Iris pigment epithelial cell (primary cell): ENCODE measurements around the gene NUTM2B.
"Not testable (repeated sequence)": the region's sequence is repeated elsewhere in the genome, so short reads cannot be mapped to it uniquely, and the experiment has no call there.

Experiments
- DNase-seq: peaks from one replicate; pipeline ENCODE4 v3.0.0-alpha.2; 2011; ENCODE audit warnings: low read depth

Gene NUTM2B

GRCh38 chr10:79702927-79703326 is at the start of gene NUTM2B:
TSS of gene NUTM2B (plus strand) at chr10:79703227. CDS start at chr10:79703610, 383 bp downstream.
- not testable (repeated sequence) for DNase-seq

DNA sequence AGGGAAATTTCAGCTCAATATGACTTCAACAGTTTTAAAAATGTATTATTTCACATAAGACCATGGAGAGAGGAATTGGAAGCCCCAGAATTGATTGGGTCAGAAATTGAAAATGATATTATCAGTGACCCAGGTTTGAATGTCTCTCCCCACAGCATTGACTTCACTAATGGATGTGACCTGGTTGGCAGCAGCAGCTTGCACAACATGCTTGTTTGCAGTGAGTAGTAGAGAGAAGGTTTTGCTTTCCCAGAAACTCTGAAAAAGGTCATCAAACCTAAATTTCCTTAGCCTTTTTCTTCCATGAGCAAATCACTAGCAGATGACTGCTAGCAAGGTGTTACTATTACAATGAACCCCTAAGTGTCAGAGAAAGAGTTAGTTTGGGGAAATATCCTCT is 39.7 kb upstream of the NUTM2B start:
- not testable (repeated sequence) for DNase-seq

- not testable (repeated sequence) for DNase-seq
These were observed 38.3 kb upstream of the NUTM2B start for GRCh38 chr10:79664686-79665085.

GRCh38 chr10:79669248-79669788 is 33.7 kb upstream of the NUTM2B start:
- DNase-seq: not testable (repeated sequence)

DNA sequence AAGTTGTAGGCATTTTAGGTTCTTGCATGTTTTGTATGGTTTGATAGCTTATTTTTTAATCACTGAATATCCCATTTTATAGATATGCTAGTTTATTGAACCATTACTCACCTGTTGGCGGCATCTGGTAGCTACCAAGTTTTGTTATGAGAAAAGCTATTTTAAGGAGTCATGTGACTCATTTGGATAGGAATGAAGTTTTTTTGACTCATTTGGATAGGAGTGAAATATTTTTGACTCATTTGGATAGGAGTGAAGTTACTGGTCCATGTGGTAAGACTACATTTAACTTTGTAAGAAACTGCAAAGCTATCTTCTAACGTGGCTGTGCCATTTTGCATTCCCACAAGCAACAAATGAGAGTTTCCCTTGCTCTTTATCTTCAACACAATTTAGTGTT is 28.1 kb upstream of the NUTM2B start:
- DNase-seq: not testable (repeated sequence)

DNA sequence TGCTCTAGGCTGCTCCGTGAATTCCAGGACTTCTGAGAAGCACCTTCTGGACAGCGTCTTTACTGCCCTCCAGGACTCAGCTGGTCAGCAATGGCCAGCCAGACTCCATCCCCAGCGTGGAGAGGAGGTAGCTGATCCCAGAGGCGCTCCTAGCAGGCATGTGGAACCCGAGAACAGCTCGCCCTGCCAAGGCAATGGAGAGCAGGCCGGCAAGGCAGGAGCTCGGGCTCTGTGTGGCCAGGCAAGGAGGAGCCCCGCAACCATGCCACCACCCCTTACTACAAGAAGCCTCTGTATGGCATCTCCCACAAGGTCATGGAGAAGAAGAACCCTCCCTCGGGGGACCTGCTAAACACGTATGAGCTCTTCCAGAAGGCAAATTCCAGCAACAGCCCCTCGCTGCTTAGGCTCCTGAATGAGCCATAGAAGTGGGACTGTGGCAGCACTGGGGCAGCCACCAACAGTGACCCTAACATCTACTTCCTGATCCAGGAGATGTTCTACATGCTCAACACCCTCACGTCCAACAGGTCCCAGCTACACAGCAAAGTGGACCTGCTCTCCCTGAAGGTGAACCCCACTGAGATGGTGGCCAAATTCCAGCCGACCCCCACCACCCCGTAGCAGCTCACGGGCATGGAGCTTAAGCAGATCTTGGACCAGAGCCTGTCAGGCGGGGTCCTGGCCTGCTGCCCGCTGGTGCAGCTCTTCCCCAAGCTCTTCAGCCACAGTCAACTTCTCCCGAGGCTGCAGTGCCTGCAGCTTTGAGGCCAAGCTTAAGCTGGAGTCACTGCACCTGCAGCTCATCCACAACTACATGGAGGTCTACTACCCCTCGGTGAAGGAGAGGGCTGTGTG is 19.8 kb upstream of the NUTM2B start:
- DNase-seq: not testable (repeated sequence)

GRCh38 chr10:79683884-79684720 is 18.9 kb upstream of the NUTM2B start:
- DNase-seq: not testable (repeated sequence)

- DNase-seq: peak; percentile 28
These were observed 17.9 kb upstream of the NUTM2B start for GRCh38 chr10:79685044-79685685.

- not testable (repeated sequence) for DNase-seq
These were observed 16.4 kb upstream of the NUTM2B start for GRCh38 chr10:79686595-79686994.

GRCh38 chr10:79687406-79688150 is 15.4 kb upstream of the NUTM2B start:
- not testable (repeated sequence) for DNase-seq

DNA sequence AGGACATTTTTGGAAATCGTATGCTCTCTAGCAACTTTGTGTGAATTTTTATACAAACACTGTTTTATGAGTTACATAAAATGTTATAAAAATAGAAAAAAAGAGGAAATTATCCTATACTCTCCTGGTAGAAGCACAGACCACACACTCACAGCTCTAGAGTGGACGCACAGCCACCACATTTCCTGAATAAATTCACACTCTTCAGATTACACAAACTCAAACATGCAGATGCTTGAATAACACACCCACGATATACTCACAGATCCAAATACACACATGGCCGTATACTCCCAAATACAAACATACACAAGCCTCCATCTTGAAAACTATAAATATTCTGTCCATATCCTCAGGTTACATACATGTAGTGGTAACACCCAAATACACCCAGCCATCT is 14.2 kb upstream of the NUTM2B start:
- not testable (repeated sequence) for DNase-seq

DNA sequence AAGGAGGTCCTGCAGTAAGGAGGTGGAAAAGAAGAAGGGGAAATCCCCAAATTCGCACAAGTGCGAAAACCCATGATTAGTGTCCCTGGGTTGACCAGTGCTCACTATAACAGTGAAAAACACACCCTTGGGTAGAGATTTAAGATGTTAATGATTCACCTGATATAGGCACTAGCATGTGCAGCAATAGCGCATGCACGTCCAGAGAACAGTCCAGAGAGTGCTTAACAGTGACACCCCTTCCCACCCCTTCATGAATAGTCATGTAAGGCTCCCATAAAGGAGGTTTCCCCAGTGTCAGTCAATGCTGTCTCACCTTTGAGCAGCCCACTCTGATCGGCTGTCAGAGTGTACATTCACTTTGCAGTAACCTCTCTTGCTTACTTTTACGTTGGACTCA is 6.4 kb upstream of the NUTM2B start:
- DNase-seq: not testable (repeated sequence)

DNA sequence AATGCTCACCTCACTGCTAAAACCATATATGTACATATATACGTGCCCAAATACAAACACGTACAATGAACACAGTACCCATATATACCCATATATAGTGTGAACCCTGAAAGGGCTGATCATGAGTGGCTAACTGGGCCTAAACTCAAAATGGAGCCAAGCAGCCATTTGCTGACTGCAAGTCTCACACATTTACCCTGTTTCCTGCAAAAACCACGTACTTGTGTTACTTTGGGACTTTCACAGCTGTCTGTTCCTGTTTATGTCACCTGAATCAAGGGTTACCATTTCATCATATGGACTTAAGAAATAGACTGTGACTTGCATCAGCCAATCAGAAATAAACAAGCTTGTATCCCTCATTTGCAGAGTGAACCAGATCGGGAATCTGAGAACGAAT is 5.9 kb upstream of the NUTM2B start:
- not testable (repeated sequence) for DNase-seq

DNA sequence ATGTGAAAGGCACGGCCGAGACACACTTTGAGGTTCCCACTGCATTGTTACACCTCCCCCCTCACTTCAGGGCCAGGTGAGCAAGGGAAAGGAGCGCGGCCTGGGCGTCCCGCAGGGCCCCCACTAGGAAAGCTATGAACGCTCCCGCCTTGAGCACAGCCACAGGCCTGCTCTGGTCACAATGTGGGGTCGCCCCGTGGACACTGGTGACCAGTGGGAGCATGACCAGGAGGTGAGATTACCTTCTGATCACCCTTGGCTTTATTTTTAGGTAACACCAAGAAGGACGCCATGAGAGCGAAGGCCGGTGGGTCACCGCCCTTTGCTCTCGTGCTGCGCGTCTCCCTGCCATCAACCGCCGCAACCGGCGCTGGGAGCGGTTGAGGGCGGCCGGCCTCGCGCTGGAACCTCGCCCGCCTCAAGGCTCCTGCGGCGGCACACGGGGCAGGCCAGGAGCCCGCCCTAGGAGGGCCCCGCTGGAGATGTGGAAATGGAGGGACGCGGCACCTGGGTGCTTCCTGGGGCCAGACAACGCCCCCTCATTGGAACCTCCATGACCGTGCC is 2.6 kb upstream of the NUTM2B start:
- not testable (repeated sequence) for DNase-seq

GRCh38 chr10:79707017-79707416 is 4.0 kb downstream of the NUTM2B start:
- not testable (repeated sequence) for DNase-seq

- not testable (repeated sequence) for DNase-seq
These were observed 11.9 kb downstream of the NUTM2B start for GRCh38 chr10:79714976-79715375.

DNA sequence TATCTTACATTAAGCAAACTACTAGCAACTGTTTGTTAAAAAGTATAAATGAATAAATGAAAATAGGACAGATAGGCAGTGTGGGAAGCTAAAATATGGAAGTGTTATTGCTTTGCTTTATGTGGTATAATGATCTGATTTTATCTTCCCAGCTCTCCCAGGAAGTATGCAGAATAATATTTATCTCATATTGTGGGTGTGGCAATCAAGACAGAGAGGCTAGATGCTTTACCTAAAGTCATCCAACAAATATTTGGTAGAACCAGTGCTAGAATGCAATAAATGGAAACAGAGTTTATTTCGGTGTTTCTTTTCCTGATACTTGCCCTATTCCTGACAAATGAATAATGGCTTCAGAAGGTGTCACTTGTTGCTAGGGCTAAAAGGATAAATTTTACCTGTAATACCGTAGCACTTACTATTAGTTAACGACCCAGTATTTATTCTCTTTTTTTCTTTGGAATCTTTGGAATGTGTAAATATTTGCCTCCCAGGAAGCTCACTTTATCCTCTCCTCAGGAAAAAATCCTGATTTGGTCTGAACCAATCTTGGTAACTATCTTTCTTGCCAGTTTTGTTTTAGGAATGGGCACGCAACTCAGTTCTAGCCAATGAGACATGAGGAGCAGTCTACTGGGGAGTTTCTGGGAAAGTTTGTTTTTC is 14.0 kb downstream of the NUTM2B start:
- DNase-seq: not testable (repeated sequence)

GRCh38 chr10:79720000-79720399 is 17.0 kb downstream of the NUTM2B start:
- not testable (repeated sequence) for DNase-seq

- DNase-seq: not testable (repeated sequence)
These were observed 23.6 kb downstream of the NUTM2B start for GRCh38 chr10:79726620-79727019.

DNA sequence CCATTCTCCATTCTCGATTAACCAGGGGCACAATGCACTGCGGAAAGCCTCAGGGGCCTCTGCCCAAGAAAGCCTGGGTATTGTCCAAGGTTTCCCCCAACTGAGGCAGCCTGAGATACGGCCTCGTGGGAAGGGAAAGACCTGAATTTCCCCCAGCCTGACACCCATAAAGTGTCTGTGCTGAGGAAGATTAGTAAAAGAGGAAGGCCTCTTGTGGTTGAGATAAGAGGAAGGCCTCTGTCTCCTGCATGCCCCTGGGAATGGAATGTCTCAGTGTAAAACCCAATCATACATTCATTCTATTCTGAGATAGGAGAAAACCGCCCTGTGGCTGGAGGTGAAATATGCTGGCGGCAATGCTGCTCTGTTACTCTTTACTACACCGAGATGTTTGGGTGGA is 41.8 kb downstream of the NUTM2B start:
- DNase-seq: not testable (repeated sequence)
